ENCODE data around the gene THUMPD2.
"Not testable (repeated sequence)": the region's sequence is repeated elsewhere in the genome, so short reads cannot be mapped to it uniquely, and the experiment has no call there.

THUMPD2 gene, protein sequence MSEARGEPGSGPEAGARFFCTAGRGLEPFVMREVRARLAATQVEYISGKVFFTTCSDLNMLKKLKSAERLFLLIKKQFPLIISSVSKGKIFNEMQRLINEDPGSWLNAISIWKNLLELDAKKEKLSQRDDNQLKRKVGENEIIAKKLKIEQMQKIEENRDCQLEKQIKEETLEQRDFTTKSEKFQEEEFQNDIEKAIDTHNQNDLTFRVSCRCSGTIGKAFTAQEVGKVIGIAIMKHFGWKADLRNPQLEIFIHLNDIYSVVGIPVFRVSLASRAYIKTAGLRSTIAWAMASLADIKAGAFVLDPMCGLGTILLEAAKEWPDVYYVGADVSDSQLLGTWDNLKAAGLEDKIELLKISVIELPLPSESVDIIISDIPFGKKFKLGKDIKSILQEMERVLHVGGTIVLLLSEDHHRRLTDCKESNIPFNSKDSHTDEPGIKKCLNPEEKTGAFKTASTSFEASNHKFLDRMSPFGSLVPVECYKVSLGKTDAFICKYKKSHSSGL

DNA sequence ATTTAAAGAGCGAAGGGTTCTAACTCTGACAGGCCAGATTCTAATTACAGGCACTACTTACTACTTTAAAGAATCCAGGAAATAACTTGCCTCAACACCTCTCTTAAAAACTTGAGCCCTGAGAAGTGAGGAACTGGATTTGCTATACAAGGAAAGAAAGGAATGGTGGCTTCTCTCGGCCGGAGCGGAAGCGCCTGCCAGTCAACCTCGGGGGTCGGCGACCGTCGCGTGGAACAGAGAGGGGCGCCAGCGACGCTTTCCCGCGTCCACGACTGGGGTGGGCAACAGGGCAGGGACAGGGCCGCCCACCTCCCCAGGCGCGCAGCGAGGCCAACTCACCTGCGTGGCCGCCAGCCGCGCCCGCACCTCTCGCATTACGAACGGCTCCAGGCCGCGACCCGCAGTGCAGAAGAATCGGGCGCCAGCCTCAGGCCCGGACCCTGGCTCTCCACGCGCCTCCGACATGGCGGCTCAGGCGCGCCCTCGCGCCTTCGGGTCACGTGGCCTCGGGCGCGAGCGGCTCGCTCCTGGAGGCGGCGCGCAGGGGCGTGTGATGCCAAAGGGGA, at the start of gene THUMPD2:
Gene THUMPD2 (minus strand): TSS at position 484 of the 566 bp plus-strand sequence. CDS start 19 bp downstream, at position 465.
- peak; percentile 56 for DNase-seq (ENCODE audit: low spot score)

DNA sequence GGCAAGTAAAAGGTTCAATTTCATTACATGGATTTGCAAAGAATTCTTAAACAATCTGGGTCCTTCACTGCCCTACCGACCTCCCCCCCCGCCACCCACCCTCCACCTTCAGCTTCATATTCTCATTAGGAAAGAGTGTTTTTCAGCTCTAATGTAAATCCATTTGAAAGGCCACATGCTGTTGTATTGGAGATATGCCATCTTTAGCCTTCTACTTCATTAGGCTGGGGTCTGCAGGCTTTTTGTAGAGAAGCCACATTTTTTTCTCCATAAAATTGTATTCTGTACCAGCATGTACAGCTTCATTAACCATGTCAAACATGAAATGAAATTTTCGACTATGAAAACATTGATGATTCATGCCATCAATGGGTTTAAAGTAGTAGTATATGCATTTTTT, 42.8 kb upstream of the THUMPD2 start:
- DNase-seq (ENCODE audit: low spot score) = no peak

DNA sequence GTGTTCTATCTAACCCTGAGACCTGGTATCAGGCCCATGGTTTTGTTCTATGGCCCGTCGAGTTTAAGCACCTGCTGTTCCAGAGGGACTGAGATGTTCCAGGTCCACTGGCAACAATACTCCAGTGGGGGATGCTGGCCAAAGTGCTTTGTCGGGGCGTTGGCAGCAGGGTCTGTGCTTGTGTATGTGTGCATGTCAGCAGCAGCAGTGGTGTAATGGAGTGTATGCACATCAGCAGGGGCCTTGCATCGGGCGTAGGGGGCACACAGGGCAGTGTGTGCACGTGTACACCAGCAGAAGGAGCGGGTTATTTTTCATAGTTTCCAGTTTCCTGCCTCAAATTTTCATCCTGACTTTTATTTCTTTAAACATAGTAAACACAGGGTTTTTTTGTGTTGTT, 37.8 kb upstream of the THUMPD2 start:
- no peak for DNase-seq (ENCODE audit: low spot score)

DNA sequence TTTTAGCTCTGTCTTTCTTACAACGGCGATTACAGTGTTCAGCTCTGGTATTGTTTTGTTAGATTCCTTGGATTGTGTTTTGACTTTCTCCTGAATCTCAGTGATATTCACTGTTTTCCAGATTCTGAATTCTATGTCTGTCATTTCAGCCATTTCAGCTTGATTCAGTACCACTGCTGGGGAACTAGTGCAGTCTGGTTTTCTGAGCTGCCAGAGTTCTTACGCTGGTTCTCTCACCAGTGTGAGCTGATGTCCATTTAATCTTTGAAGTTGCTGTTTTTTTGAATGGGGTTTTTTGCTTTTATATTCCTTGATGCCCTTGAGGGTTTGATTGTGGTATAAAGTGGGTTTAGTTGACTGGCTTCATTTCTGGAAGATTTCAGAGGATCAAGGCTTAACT, 37.4 kb upstream of the THUMPD2 start:
- no peak for DNase-seq (ENCODE audit: low spot score)

DNA sequence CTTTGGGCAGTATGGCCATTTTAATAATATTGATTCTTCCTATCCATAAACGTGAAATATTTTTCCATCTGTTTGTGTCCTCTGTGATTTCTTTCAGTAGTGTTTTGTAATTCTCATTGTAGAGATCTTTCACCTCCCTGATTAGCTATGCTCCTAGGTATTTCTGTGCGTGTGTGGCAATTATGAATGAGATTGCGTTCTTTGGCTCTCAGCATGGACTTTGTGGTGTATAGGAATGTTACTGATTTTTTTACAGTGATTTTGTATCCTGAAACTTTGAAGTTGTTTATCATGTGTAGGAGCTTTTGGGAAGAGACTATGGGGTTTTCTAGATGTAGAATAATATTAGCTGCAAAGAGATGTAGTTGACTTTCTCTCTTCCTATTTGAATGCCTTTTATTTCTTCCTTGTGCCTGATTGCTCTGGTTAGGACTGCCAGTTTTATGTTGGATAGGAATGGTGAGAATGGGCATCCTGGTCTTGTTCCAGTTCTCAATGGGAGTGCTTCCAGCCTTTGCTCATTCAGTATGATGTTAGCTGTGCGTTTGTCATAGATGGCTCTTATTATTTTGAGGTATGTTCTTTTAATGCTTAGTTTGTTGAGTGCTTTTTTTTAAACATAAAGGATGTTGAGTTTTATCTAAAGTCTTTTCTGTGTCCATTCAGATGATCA, 27.0 kb upstream of the THUMPD2 start:
- no peak for DNase-seq (ENCODE audit: low spot score)

DNA sequence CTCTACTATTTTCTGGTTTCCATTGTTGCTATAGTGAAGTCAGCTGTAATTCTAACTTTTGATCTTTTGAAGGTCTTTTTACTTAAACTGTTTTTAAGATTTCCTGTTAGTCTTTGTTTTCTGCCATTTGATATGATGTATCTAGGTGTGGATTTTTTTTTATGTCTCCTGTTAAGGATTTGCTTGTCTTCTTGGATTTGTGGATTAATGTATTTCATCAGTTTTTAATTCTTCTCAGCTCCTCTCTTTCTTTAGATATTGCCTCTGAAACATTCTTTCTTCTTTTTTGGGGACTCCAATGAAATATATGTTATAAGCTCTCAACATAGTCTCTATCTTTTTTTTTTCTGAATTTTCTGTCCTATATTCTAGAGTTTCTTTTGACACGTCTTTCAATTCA, 24.8 kb upstream of the THUMPD2 start:
- no peak for DNase-seq (ENCODE audit: low spot score)

DNA sequence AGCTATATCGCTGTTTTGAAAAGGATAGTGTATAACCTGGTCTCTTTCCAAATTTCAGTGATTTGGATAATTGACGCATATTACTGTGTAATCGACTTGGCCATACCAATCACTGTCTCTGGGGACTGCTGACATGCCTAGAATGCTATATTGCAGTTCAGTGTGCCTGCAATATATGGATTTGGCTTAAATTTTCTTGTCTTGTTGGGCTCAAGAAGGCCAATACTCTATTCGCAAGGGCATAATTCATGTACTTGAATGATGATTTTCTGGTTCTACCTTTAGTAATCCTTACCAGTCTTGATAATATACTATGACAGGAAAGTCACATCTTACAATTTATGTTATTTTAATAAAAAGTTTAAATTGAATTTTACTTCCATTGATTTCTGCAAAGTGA, 21.7 kb upstream of the THUMPD2 start:
- no peak for DNase-seq (ENCODE audit: low spot score)

DNA sequence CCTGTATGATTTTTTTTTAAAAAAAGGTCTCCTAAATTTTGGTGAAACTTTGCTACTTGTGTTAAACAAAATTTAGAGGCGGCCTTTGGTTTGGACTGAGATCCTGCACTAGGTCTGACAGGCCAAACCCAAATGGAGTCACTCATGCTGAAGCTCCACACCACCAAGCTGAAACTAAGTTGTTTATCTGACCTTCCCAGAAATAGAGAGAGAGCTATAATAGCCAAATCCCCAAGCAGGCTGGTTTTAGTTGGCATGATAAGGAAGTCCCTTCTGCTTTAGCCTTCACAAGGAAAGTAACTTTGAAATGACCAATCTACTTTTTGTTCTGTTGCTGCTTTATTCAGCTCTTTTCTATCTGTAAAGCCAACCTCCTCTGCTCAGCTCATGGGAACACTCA, 17.1 kb upstream of the THUMPD2 start:
- DNase-seq (ENCODE audit: low spot score) = no peak

DNA sequence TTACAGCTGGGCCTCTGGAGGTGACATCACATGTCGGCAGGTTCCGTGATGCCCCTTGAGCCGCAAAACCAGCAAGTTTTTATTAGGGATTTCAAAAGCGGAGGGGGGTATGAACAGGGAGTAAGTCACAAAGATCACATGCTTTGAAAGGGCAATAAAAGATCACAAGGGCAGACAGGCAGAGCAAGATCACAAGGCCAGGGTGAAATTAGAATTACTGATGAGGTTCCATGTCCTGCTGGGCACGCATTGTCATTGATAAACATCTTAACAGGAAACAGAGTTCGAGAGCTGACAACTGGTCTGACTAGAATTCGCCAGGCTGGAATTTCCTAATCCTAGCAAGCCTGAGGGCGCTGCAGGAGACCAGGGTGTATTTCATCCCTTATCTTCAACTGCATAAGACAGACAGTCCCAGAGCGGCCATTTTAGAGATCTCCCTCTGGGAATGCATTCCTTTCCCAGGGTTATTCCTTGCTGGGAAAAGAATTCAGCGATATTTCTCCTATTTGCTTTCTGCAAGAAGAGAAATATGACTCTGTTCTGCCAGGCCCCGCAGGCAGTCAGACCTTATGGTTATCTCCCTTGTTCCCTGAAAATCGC, 11.3 kb upstream of the THUMPD2 start:
- not testable (repeated sequence) for DNase-seq (ENCODE audit: low spot score)

DNA sequence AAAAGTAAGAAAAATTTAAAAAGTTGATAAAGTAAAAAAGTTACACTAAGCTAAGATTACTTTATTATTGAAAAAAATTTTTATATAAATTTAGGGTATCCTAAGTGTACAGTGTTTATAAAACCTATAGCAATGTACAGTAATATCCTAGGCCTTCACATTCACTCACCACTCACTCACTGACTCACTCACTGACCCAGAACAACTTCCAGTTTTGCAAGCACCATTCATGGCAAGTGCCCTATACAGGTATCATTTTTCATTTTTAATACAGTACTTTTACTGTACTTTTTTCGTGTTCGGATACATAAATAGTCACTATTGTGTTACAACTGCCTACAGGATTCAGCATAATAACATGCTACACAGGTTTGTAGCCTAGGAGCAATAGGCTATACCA, 8.9 kb upstream of the THUMPD2 start:
- DNase-seq (ENCODE audit: low spot score) = no peak

DNA sequence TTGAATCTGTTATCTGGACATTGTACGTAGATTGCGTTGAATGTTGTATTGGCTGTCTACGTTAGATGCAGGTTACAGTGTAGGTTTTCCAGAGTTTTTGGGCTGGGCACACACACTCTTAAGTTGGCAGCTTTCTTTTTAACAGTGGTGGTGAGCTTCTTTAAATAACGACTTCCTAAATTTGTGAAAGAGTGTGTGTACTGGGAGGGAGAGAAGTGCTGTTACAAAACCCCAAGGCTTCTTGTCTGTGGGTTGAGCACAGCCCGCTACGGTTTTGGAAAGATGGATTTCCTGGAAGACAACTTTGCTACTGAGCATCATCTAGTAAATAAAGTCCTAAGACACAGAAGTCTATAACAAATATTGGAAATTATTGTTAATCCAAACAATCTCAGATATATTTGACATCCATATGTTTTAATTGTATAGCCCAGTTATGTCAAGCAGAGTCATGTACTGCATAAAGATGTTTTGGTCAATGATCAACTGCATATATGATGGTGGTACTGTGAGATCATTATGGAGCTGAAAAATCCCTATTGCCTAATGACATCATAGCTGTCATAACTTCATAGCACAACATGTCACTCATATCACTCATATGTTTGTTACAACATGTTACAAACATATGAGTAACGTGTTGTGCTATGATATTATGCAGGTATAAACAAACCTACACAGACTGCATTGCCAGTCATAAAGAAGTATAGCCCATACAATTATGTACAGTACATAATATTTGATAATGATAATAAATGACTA, 7.9 kb upstream of the THUMPD2 start:
- DNase-seq (ENCODE audit: low spot score) = no peak

DNA sequence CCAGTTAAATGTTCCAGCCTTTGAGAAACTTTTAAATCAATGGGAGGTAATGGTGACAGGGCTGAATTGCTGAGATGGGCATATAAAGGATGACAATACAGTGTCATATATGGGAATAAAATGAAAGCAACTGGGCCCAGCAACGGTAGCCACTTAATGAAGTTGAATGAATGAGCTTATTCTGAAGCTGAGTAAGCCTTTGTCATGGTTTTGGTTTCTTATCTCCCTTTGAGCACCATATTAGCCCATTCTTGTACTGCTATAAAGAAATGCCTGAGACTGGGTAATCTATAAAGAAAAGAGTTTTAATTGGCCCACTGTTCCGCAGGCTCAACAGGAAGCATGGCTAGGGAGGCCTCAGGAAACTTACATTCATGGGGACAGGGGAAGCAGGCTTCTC, 3.5 kb upstream of the THUMPD2 start:
- no peak for DNase-seq (ENCODE audit: low spot score)

DNA sequence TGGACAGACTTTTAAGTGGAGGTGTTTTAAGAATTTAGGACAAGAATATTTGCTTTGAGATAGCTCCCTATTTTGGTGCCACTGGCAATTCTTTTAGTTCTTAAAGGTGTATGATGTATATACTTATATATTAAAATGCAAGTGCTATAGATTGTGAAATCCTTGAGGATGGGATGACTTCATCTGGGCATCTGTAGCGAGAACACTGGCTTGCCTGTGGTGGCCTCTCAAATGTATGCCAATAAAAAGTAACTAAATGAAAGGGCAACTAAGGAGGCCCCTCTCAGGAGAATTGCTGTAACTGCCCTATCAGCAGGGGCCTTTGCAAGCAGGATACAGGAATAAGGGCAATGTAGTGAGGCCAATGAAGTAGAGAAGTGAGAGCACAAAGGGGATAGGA, 2.6 kb upstream of the THUMPD2 start:
- no peak for DNase-seq (ENCODE audit: low spot score)

DNA sequence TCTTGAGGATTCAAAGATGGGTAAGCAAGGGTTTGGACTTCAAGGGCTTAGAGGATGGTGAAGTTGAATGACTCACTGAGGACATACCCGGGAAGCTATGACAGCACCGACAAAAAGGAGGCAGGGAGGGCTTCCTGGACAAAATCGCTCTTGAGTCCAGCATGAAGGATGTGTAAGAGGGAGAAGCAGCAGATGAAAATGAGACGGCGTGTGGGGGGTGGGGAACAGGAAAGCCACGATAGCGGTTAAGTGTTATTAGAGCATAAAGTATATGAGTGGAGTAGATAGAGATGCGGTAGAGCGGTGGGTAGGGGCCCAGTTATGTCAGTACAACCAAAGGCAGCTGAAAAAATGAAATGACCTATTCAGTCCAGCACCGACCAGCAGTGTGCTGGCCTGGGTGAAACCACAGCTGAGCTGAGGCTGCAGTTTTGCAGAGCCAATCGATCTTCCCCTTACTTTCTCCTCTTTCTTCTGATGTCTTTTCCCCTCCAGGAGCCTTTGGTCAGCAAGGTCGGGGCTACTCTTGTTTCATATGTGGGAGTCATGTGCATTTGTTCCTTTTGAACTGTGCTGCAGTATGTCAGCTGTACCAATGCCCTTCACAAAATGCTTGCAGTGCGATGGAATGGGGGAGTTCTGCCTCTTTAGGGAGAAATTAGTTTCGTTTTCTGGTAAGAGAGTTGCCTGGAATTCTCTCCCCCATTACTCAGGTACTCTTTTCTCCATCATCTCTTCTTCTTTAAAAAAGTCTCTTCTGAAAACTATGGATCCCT, 2.0 kb upstream of the THUMPD2 start:
- DNase-seq (ENCODE audit: low spot score) = no peak

DNA sequence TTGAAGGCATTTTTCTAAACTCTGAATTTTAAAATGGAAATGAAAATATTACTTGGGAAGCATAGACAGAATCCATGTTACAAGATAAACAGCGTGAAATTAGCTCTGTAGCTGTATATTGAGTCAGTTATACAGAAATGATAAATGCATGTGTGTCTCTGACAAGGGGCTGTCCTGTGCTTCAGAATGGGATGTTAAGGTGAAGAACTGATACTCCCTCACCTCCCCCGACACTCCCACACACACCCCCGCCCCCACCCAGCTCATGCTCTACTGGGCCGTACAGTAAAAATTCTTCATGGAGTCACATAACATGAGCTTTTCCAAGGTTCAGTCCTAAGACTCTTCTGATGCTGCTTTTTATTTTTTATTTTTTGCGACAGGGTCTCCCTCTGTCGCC, 869 bp upstream of the THUMPD2 start:
- no peak for DNase-seq (ENCODE audit: low spot score)

DNA sequence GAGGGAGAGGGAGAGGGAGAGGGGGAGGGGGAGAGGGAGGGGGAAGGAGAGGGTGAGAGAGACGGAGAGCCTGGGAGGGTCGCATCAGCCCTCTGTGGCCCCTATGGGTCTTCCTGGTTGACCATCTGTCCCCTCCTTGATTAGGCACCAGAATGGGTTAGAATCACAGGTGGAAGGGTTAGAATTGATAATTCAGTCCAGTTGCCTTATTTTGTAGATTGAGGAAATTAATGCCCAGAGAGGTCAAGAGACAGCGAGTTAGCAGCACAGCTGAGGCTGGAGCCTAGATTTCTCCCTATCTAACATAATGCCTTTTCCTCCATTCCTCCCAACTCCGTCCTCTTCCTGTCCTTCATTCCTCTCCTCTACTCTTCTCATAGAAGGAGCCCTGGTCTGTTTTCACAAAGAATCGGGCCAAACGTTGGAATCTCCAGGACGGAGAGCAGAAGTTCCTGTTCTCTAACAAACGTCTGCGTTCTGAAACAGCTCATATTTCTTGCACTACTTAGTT, 338 bp upstream of the THUMPD2 start:
- no peak for DNase-seq (ENCODE audit: low spot score)

DNA sequence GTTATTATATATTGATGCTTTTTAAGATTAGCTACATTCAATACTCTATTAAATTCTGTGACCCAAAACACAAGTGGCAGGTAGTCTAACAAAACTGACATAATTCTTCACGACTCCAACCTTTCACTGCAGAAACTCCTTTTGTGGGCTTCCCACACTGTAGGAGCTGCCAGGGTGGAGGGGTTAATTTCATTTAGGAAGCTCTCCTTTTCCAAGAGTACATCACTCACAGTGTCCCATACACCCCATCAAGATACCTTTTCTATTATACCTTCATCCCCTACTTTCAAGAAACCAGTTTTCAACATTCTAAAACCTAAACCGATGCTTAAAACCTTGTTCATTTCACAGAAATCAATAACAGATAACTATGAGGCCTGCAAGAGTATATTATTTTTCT, 825 bp downstream of the THUMPD2 start:
- no peak for DNase-seq (ENCODE audit: low spot score)

DNA sequence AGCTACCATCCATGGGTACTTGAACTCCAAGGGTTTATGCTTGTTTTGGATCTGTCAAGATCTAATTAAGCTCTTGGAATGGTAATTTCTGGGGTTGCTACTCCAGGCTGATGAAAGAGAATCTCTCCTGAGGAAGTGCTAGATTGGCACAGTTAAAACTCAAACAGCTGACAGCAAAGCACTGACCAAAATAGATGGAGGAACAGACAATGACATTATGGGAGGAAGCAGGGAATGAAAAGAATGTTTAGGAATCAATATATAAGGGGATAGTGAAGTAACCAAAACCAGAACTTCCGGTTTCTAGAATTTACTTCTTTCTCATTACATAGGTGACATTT, 6.3 kb downstream of the THUMPD2 start:
- no peak for DNase-seq (ENCODE audit: low spot score)

DNA sequence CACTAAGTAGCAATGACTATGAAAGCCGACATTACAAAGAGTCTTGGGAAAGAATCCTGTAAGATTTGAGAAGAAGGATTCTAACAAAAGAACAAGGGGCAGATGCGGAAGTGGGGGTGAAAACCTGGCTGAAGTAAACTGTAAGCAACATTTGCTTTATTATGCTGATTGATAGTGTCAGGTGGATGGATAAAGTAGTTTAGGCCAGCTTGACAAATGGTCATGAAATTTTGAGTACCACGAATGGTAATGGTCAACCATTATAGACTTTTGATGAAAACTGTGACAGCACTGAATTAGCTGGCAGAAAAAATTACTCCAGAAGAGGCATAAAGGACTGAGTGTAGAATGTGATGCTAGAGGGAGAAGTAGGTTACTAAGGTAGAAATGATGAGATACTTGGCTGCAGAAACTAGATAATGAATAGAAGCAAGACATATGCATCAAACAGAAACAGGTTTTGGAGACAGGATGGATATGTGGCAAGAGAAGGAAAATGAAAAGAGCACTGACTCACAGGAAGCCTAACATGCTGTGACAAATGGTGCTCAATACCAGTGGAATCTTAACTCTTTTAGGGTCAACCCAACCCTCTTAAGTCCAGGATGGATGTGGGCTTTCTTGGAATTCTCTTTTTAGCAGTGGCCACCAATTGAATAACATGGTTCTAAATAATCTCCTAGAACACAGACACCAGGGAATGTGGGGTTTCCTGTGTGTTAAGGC, 6.8 kb downstream of the THUMPD2 start:
- no peak for DNase-seq (ENCODE audit: low spot score)

DNA sequence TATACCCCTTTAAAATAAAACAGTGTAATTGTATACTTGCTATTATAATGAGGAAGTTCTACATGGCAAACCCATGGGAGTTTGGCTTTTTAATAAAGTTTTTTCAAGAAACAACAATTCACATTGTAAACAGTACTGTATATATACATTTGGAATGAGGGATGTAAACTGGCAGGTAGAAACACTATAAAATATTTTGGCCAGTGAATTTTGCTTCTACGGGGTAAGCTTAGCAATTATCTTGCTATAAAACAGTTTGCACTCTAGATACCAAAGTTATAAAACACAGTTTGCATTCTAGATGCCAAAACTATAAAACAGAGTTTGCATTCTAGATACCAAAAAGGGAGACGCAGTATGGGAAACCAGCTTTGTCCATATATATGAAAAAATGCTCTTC, 16.6 kb downstream of the THUMPD2 start:
- DNase-seq (ENCODE audit: low spot score) = no peak

Data from putamen (tissue), 1 donor.